GM12864 (cell line): ENCODE data around the gene FOXL3.

Experiments used
- DNase-seq: peaks from one replicate; pipeline ENCODE4 v3.0.0-alpha.2; 2011; ENCODE audit warnings: low read depth
- H3K4me3 ChIP-seq: 2 replicates; pipeline ENCODE4 v1.5.1; 2011; ENCODE audit warnings: mild to moderate bottlenecking, low read depth, low read length, control low read depth
- CTCF ChIP-seq: IDR thresholded peaks from 2 replicates; pipeline ENCODE4 v1.5.1; 2011; ENCODE audit warnings: low read depth, mild to moderate bottlenecking, moderate library complexity, low read length, control low read depth, inconsistent platforms; ENCODE audit errors: missing control alignments

Gene FOXL3

GRCh38 chr7:336810-337566 is 47.0 kb downstream of the FOXL3 start:
- no peak for TF ChIP-seq CTCF
- no peak overlapping the region for H3K4me3 ChIP-seq
- no peak for DNase-seq

- no peak for TF ChIP-seq CTCF
- H3K4me3 ChIP-seq, result no peak overlapping the region
- no peak for DNase-seq
These were observed 47.6 kb downstream of the FOXL3 start for GRCh38 chr7:337567-337951.

- no peak for DNase-seq
These were observed 48.5 kb downstream of the FOXL3 start for GRCh38 chr7:338295-339061.

GRCh38 chr7:339062-339342 is 49.0 kb downstream of the FOXL3 start:
- no peak for TF ChIP-seq CTCF
- no peak overlapping the region for H3K4me3 ChIP-seq
- no peak for DNase-seq

More at GRCh38 chr7:338295-339061, 48.5 kb downstream of the FOXL3 start:
- TF ChIP-seq CTCF, result no peak
- no peak overlapping the region for H3K4me3 ChIP-seq

- no peak for DNase-seq
- H3K4me3 ChIP-seq, result no peak overlapping the region
- TF ChIP-seq CTCF, result no peak
These were observed 49.7 kb downstream of the FOXL3 start for GRCh38 chr7:339696-340095.

- H3K4me3 ChIP-seq, result no peak overlapping the region
- DNase-seq, result no peak
- no peak for TF ChIP-seq CTCF
These were observed 50.4 kb downstream of the FOXL3 start for GRCh38 chr7:340200-340937.
